NCI-H146 (cell line): ENCODE measurements around the gene PSMG4.
A peak's percentile ranks its signal among the peaks of the same experiment; 100 is the strongest.

Experiments used
- DNase-seq: peaks from one replicate; lab custom pipeline; 2025; lab: John Stamatoyannopoulos, UW

PSMG4 gene, protein sequence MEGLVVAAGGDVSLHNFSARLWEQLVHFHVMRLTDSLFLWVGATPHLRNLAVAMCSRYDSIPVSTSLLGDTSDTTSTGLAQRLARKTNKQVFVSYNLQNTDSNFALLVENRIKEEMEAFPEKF

DNA sequence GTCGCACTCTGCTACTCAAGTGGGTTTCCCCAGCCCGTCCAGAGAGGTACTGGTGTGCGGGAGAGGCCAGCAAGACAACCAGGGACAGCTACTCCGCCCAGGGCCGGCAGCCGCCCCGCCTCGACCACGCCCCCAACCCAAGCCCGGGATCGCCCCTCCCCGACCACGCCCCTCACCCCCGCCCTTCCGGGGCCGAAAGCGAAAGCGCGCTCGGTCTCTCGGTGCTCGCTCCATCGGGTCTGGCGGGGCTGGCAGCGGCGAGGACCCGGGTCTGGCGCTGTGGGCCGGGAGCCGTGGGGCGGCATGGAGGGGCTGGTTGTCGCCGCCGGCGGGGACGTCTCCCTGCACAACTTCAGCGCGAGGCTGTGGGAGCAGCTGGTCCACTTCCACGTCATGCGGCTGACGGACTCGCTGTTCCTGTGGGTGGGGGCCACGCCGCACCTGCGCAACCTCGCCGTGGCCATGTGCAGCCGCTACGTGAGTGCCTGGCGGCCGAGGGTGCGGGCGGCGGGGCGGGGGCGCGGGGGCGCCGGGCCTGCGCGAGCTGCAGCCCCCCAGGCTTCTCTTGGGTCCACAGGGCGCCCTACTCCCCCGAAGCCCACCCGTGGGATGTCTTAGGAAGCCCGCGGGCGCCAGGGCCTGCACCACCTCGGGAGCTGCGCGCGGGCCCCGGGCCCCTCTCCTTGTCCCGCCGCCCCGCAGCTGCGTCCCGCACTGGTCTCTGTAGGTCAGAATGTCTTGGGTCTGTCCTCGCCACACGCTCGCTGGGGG is at the start of gene PSMG4:
TSS of gene PSMG4 (plus strand) at position 228 of the 771 bp plus-strand sequence. CDS start at position 304, 76 bp downstream.
- DNase-seq: peak; percentile 90

- DNase-seq: peak; percentile 94
Measured at GRCh38 chr6:3209114-3210023, 49.4 kb upstream of the PSMG4 start.

GRCh38 chr6:3210024-3210610 is 48.6 kb upstream of the PSMG4 start:
- no peak for DNase-seq

GRCh38 chr6:3211681-3212080 is 47.1 kb upstream of the PSMG4 start:
- no peak for DNase-seq

- no peak for DNase-seq
Measured at GRCh38 chr6:3212261-3212660, 46.5 kb upstream of the PSMG4 start.

- no peak for DNase-seq
Measured at GRCh38 chr6:3213334-3213695, 45.4 kb upstream of the PSMG4 start.

GRCh38 chr6:3214898-3215297 is 43.8 kb upstream of the PSMG4 start:
- DNase-seq: no peak

GRCh38 chr6:3217286-3217685 is 41.5 kb upstream of the PSMG4 start:
- no peak for DNase-seq

DNA sequence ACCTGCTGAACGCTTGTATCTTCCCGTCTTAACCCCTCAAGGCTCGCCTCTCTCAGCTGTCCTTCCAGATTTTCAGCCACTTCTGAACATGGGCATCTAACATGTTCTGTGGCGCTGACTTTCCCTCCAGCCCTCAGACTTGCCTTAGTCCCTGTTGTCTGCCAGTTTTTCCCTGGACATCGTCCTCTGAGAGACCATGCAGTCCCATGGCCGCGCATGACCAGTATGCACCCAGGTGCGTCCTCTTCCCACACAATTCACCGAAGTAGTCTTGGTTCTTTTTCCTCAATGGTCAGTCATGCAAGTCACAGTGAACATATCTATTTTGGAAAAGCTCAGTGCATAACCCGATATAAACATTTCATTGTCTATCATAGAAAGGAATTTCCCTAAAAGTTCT is 40.5 kb upstream of the PSMG4 start:
- no peak for DNase-seq

DNA sequence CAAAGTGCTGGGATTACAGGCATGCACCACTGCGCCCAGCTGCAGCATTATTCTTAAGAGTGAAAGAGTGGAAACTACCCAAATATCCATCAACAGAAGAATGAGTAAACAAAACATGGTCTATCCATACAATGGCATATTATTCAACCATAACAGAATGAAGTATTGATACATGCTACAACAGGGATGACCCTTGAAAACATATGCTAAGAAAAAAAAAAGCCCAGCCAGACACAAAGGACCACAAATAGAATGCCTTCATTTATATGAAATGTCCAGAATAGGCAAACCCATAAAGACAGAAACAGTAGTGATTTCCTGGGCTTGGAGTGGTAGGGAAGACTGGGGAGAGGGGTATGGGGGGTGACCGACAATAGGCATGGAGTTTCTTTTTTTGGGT is 38.4 kb upstream of the PSMG4 start:
- no peak for DNase-seq

DNA sequence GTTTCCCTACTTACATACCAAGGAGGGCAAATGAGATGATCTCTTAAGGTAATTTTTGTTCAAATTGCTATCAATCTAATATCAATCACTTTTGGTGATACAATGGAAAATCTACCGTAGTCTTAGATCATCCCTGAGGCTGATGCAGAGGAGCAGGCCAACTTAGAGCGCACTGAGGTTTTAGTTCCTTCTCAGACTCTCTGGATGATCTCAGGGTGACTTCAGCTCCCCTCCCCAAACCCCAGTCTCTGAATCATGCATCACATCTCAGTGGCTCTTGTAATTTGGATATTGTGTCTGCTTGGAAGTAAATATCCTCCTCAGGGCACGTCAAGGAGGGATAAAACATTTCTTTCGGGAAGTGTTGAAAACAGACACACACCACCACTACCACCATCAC is 37.2 kb upstream of the PSMG4 start:
- DNase-seq: no peak

DNA sequence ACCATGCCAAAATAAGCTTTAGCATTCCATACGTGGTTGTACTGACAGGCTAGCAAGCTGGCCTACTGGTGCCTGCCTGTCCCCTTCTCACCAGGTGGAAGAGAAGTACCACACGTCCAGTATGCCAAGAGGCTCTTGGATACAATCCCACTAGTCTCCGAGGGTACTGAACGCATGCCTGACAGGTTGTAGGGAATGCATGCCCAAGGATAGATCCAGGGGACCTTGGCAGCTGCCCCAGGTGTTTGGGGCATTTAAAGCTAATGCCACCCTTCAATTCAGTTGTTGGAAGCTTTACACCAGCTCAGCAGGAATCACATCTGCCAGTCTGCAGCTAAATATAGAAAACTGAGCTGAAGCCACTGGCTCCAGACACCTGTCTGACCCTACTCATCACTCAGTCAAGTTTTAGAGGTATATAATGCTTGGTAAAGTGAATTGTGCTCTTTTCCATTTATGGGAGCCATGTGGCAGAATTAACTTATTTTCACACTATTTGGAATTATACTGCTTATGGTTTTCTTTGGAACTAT is 36.2 kb upstream of the PSMG4 start:
- peak; percentile 36 for DNase-seq

DNA sequence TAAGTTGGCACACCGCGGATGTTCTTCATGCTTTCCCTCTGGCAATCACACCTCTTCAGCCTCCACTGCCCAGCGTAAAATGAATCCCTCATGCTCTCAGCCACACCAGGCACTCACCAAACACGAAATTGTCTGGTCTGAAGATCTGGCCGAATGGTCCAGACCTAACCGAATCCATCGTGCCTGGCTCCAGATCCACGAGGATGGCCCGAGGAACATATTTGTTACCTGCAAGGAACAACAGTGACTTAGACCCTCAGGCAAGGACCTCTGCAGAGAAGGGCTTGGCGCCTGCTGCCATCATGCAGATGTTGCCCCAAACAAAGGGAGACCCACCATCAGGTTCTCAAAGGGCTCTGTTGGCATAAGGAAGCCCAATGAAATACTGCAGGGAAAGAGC is 32.7 kb upstream of the PSMG4 start:
- DNase-seq: no peak

GRCh38 chr6:3226481-3227362 is 32.0 kb upstream of the PSMG4 start:
- peak; percentile 69 for DNase-seq

- peak; percentile 97 for DNase-seq
Measured at GRCh38 chr6:3227363-3228045, 31.2 kb upstream of the PSMG4 start, which contains the start of gene TUBB2B. TUBB2B (minus strand) TSS chr6:3227653; CDS start chr6:3227543, 110 bp downstream.

- DNase-seq: peak; percentile 96
Measured at GRCh38 chr6:3228046-3228671, 30.6 kb upstream of the PSMG4 start.

GRCh38 chr6:3228771-3229565 is 29.8 kb upstream of the PSMG4 start:
- DNase-seq: peak; percentile 92

- DNase-seq: peak; percentile 90
Measured at GRCh38 chr6:3229566-3230178, 29.1 kb upstream of the PSMG4 start.
